Astrocyte of the spinal cord (primary cell): ENCODE measurements around the gene DLGAP1.
"Not testable (repeated sequence)": the region's sequence is repeated elsewhere in the genome, so short reads cannot be mapped to it uniquely, and the experiment has no call there.

Experiments
- DNase-seq: peaks from one replicate; pipeline ENCODE4 v3.0.0; 2011; ENCODE audit warnings: low read depth, low spot score
- H3K4me3 ChIP-seq: 2 replicates; pipeline ENCODE4 v1.5.1; 2011; ENCODE audit warnings: low read depth, mild to moderate bottlenecking, low read length, moderate library complexity
- in situ Hi-C: cut with HindIII; loops from 2 replicates; pipeline ENCODE4 v1.10.0; 2017; ENCODE audit warnings: low sequenced_read_pairs
- TF ChIP-seq, protein P1 (sequence below): IDR thresholded peaks from 2 replicates; pipeline ENCODE4 v1.5.1; 2012; ENCODE audit warnings: low read depth, mild to moderate bottlenecking, low read length, inconsistent platforms

The DLGAP1 gene

DNA sequence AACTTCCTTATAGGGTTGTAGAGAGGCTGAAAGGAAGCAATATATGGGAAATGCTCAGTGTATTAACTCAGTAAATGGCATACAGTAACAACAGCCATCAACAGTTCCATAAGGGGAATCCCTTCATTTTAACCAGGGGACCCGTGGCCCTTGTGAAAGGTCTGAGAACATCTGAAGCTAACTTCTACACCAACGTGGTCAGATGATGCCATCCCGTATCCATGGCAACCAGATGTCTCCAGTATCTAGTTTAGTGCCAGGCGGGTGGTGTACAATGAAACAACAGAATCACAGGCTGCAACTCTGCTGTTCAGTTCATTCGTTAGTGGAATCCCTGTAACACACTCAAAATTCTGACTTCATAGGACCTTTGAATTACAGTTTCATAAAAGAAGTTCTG, 842.8 kb downstream of the DLGAP1 start:
- no peak overlapping the region for H3K4me3 ChIP-seq
- TF ChIP-seq, protein P1, sequence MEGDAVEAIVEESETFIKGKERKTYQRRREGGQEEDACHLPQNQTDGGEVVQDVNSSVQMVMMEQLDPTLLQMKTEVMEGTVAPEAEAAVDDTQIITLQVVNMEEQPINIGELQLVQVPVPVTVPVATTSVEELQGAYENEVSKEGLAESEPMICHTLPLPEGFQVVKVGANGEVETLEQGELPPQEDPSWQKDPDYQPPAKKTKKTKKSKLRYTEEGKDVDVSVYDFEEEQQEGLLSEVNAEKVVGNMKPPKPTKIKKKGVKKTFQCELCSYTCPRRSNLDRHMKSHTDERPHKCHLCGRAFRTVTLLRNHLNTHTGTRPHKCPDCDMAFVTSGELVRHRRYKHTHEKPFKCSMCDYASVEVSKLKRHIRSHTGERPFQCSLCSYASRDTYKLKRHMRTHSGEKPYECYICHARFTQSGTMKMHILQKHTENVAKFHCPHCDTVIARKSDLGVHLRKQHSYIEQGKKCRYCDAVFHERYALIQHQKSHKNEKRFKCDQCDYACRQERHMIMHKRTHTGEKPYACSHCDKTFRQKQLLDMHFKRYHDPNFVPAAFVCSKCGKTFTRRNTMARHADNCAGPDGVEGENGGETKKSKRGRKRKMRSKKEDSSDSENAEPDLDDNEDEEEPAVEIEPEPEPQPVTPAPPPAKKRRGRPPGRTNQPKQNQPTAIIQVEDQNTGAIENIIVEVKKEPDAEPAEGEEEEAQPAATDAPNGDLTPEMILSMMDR, result no peak
- DNase-seq, result no peak
- in situ Hi-C loops, result loop anchor here (25.0 kb wide), 1 partner anchor 325 kb away; no protein-coding TSS in a partner anchor

DNA sequence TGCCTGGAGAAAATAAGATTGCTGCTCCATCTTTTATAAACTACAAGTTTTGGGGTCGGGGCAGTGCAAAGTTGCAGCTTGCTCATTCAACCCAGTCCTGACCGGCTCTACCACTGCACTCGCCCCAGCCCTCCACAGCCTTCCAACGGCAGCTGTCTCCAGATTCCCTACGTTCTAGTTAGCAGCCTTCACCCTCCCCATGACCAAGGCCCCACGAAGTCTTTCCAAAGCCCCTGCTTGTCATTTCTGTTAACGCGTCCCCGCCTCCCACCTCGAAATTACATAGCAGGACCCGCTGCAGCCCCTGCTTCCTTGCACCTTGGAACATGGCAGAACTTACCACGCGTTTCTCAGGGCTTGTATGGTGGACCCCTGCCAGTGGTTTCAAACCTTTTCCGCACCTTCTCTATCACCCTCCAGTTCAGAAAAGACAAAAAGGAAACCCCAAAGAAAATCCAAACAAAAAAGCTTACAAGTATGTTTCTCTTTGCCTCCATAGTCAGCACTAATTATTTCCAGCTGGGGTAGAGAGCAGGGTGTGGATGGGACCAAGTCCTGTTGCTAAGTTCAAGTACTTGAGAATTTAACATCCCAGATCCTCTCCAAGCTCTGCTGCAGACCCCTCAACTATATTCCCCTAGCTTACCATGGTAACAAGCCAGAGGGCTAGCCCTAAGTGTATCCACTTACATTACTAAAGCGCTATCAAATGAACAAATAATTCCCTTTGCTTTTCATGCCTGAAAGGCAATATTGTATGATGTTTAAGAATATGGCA, 843.6 kb downstream of the DLGAP1 start:
- TF ChIP-seq, protein P1, result no peak
- no peak for DNase-seq
- no peak overlapping the region for H3K4me3 ChIP-seq
- in situ Hi-C loops, result loop anchor here (25.0 kb wide), 1 partner anchor 324 kb away; no protein-coding TSS in a partner anchor

DNA sequence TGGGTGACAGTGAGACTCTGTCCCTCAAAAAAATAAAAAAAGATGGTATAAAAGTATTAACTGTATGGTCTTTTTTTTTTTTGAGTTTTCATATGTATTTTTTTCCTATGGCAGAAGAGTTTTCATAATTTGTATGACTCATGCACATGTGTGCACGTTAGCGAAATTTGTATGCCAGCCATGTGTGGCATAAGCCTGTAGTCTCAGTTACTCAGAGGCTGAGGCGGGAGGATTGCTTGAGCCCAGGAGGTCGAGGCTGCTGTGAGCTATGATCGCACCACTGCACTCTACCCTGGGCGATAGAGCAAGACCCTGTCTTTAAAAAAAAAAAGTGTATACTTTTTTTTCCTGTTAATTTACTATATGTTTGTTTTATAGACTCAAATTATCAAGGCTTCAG, 844.3 kb downstream of the DLGAP1 start:
- in situ Hi-C loops, result loop anchor here (25.0 kb wide), 1 partner anchor 324 kb away; no protein-coding TSS in a partner anchor
- DNase-seq, result no peak
- no peak overlapping the region for H3K4me3 ChIP-seq
- TF ChIP-seq, protein P1, result no peak

DNA sequence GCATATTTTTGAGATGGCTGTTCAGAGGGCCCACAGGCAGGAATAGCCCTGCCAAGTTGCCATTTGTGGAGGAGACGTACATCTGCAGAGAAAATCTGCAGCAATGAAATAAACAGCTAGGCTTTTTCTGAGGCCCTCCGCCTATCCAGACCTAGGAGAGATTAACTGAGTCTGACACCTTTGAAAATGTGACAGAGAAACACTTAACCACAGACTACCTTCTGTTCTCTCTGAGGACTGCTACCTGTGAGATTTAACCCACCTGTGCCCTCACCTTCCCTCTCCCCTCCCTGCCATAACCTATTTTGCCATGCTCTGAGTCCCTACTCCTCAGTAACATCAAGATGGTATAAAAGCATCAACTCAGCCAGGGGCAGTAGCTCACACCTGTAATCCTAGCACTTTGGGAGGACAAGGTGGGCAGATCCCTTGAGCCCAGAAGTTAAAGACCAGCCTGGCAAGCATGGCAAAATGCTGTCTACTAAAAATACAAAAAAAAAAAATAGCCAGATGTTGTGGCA, 844.9 kb downstream of the DLGAP1 start:
- in situ Hi-C loops, result loop anchor here (25.0 kb wide), 1 partner anchor 323 kb away; no protein-coding TSS in a partner anchor
- H3K4me3 ChIP-seq, result no peak overlapping the region
- TF ChIP-seq, protein P1, result no peak
- no peak for DNase-seq

DNA sequence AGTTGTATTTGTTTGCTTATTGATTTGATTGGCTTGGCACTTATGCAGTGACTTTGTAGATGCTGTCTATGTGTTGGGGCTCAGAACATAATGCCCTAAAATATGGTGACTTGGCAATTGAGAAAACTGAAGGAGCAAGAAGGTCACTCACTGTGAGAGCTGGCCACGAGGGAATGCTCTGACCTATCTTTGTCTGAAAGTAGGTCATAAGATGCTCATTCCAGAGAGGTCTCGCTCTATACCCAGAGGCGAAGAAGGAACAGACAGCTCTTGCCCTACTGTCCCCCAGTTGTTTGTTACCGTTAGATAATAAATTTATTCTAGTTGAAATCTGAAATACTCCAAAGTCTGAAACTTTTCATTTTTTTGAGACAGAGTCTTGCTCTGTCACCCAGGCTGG, 846.6 kb downstream of the DLGAP1 start:
- DNase-seq, result no peak
- in situ Hi-C loops, result loop anchor here (10.0 to 25.0 kb wide), 2 partner anchors 154 to 321 kb away; partner anchors contain the start of gene TGIF1
- H3K4me3 ChIP-seq, result no peak overlapping the region
- TF ChIP-seq, protein P1, result no peak

DNA sequence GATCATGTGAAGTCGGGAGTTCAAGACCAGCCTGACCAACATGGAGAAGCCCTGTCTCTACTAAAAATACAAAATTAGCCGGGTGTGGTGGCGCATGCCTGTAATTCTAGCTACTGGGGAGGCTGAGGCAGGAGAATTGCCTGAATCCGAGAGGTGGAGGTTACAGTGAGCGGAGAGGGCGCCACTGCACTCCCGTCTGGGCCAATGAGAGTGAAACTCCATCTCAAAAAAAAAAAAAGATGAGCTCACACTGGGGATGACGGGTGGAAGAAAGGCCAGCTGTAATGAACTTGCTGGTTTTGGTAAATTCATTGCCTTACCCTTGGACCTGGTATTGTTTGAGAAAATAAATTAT, 847.0 kb downstream of the DLGAP1 start:
- not testable (repeated sequence) for H3K4me3 ChIP-seq, DNase-seq
- in situ Hi-C loops, result loop anchor here (10.0 to 25.0 kb wide), 2 partner anchors 153 to 321 kb away; partner anchors contain the start of gene TGIF1
